K562 (cell line): Measurements from ENCODE around the gene TIMM50. TPM values are rescaled to one million over a fixed set of nuclear protein-coding genes. Genes with fewer than 3 reads are reported as not detected.
A peak's percentile ranks its signal among the peaks of the same experiment; 100 is the strongest.

Experiments
- ATAC-seq: fragments of 200-7000 bp; cut with Tn5 transposase; 3 replicates; pipeline ENCODE4 v1.9.1; 2020; ENCODE audit warnings: moderate library complexity
- BruUV-seq: library from RNA; stranded (reverse); fragments of 400-500 nt; replicated peaks from 2 replicates; lab custom pipeline; 2021; lab: Mats Ljungman, UMichigan
- CTCF ChIA-PET: fragments of 300-600 bp; formaldehyde crosslinking; extraction: SDS; loops from one replicate; lab custom pipeline; 2021; ENCODE audit warnings: low intra/inter-chr PET ratio; lab: Yijun Ruan, JAX
- POLR2A ChIA-PET: fragments of 300-600, 350-650 bp; sonication (Branson Sonifier 250); formaldehyde crosslinking; extraction: SDS; loops from one replicate; lab custom pipeline; 2021; ENCODE audit warnings: antibody characterized with exemption, inconsistent platforms; lab: Yijun Ruan, JAX
- DNase-seq, 4 experiments: peaks; one replicate each; pipeline versions ENCODE4 v3.0.0 to v3.0.0-alpha.2; 2011 to 2018; ENCODE audit warnings: low spot score in 3 of 4, mixed read lengths in 3 of 4; ENCODE audit errors: extremely low read depth in 1 of 4
- FAIRE-seq: peaks from 2 replicates; lab custom pipeline; 2011; peaks lifted over from hg19 to GRCh38; lab: Jason Lieb, UNC
- H2AFZ ChIP-seq: 2 replicates; pipeline ENCODE4 v1.6.0; 2011; ENCODE audit warnings: low read depth, low read length, control low read depth, inconsistent platforms
- H3K27ac ChIP-seq: fragments of 200-600 bp; 3 replicates; pipeline ENCODE4 v1.8.0; 2011; ENCODE audit warnings: low read depth, mild to moderate bottlenecking, control low read depth, inconsistent platforms, low read length, moderate library complexity, mixed read lengths; ENCODE audit errors: extremely low read depth
- H3K27me3 ChIP-seq, 2 experiments: fragments of 300-600 bp in 1 of 2; 2 replicates in 1 of 2; 3 replicates in 1 of 2; pipeline versions ENCODE4 v1.6.0 to v1.8.0; 2011; ENCODE audit warnings: inconsistent platforms in 2 of 2, low read length in 2 of 2, mild to moderate bottlenecking in 1 of 2, mixed read lengths in 1 of 2, moderate library complexity in 1 of 2; ENCODE audit not compliant: control insufficient read depth in 2 of 2, insufficient read depth in 2 of 2
- H3K36me3 ChIP-seq: fragments of 300-600 bp; 3 replicates; pipeline ENCODE4 v1.8.0; 2011; ENCODE audit warnings: mild to moderate bottlenecking, low read length, inconsistent platforms; ENCODE audit not compliant: control insufficient read depth, insufficient read depth
- H3K4me1 ChIP-seq, 2 experiments: fragments of 200-600 bp in 1 of 2; replicated peaks in 1 of 2; 2 replicates in 1 of 2; 3 replicates in 1 of 2; pipeline versions ENCODE4 v1.5.1 to v1.8.0; 2011; ENCODE audit warnings: inconsistent platforms in 2 of 2, low read length in 2 of 2, mild to moderate bottlenecking in 1 of 2, mixed read lengths in 1 of 2, moderate library complexity in 1 of 2; ENCODE audit not compliant: control insufficient read depth in 2 of 2, insufficient read depth in 2 of 2
- H3K4me2 ChIP-seq: 2 replicates; pipeline ENCODE4 v1.6.1; 2011; ENCODE audit warnings: low read length, control low read depth, inconsistent platforms, mixed read lengths; ENCODE audit not compliant: insufficient read depth
- H3K4me3 ChIP-seq: fragments of 200-600 bp; sonication (generic), shearing (Covaris generic); 2 replicates; pipeline ENCODE4 v1.5.1; 2016; ENCODE audit warnings: control low read depth, inconsistent platforms
- H3K79me2 ChIP-seq: fragments of 200-600 bp; 3 replicates; pipeline ENCODE4 v1.8.0; 2011; ENCODE audit warnings: low read length, inconsistent platforms; ENCODE audit not compliant: control insufficient read depth, insufficient read depth
- H3K9ac ChIP-seq, 2 experiments: 2 replicates each; pipeline versions ENCODE4 v1.6.0 to v1.6.1; 2011; ENCODE audit warnings: low read depth in 2 of 2, low read length in 2 of 2, control low read depth in 1 of 2, inconsistent platforms in 1 of 2, mild to moderate bottlenecking in 1 of 2, mixed read lengths in 1 of 2; ENCODE audit not compliant: insufficient read depth in 1 of 2
- H3K9me1 ChIP-seq: one replicate; pipeline ENCODE4 v1.6.0; 2011; ENCODE audit warnings: inconsistent platforms, mild to moderate bottlenecking, low read length, moderate library complexity; ENCODE audit not compliant: control insufficient read depth, insufficient read depth
- H3K9me3 ChIP-seq: replicated peaks from 2 replicates; pipeline ENCODE4 v1.5.1; 2011; ENCODE audit warnings: low read depth, low read length, inconsistent platforms; ENCODE audit not compliant: control insufficient read depth, insufficient read depth
- H4K20me1 ChIP-seq: replicated peaks from 2 replicates; pipeline ENCODE4 v1.6.1; 2011; ENCODE audit warnings: low read length, inconsistent platforms, mixed read lengths; ENCODE audit not compliant: control insufficient read depth, insufficient read depth
- HCFC1 ChIP-seq: IDR thresholded peaks from 2 replicates; pipeline ENCODE4 v1.6.1; 2012; ENCODE audit warnings: low read depth, low read length, improper control_type of control experiment
- NEUROD1 ChIP-seq: fragments of 150-350 bp; IDR thresholded peaks from 2 replicates; pipeline ENCODE4 v1.6.1; 2014; ENCODE audit warnings: borderline replicate concordance, low read length, low read depth; ENCODE audit not compliant: partially characterized antibody
- NR2C1 ChIP-seq, 2 experiments: fragments of 450-650 bp; IDR thresholded peaks; 2 replicates each; pipeline ENCODE4 v1.6.1; 2017; ENCODE audit warnings: mild to moderate bottlenecking in 2 of 2, antibody characterized with exemption in 1 of 2, inconsistent platforms in 1 of 2, missing compliant biosample characterization in 1 of 2, missing genetic modification characterization in 1 of 2
- NR3C1 ChIP-seq: sonication (generic); formaldehyde crosslinking; IDR thresholded peaks from 2 replicates; pipeline ENCODE4 v1.8.1; 2022; ENCODE audit warnings: missing genetic modification reagents
- POLR2G ChIP-seq: fragments of 200-400 bp; formaldehyde crosslinking; IDR thresholded peaks from 2 replicates; pipeline ENCODE4 v1.6.1; 2017; ENCODE audit warnings: low read depth, mild to moderate bottlenecking, antibody characterized with exemption, low read length, moderate library complexity
- RBFOX2 ChIP-seq: fragments of 200-400 bp; formaldehyde crosslinking; IDR thresholded peaks from 2 replicates; pipeline ENCODE4 v1.6.1; 2017; ENCODE audit warnings: low read depth, mild to moderate bottlenecking, low read length, moderate library complexity
- SRSF7 ChIP-seq: fragments of 200-400 bp; formaldehyde crosslinking; optimal IDR thresholded peaks from 2 replicates; pipeline ENCODE3; 2017; ENCODE audit warnings: mild to moderate bottlenecking, low read depth, low read length
- STAG1 ChIP-seq: sonication (generic); formaldehyde crosslinking; IDR thresholded peaks from 2 replicates; pipeline ENCODE4 v1.5.0; 2020; ENCODE audit warnings: missing genetic modification reagents, borderline replicate concordance
- TAF7 ChIP-seq: fragments of 450-650 bp; IDR thresholded peaks from 2 replicates; pipeline ENCODE4 v1.6.1; 2016; ENCODE audit warnings: missing genetic modification characterization, missing compliant biosample characterization
- UBTF ChIP-seq, 2 experiments: IDR thresholded peaks; 2 replicates each; pipeline ENCODE4 v1.6.1; 2012; ENCODE audit warnings: improper control_type of control experiment in 2 of 2, low read depth in 2 of 2, low read length in 2 of 2, borderline replicate concordance in 1 of 2
- ZBTB26 ChIP-seq: fragments of 450-650 bp; formaldehyde crosslinking; IDR thresholded peaks from 2 replicates; pipeline ENCODE4 v1.4.0; 2022; ENCODE audit warnings: missing genetic modification characterization
- ZBTB34 ChIP-seq: fragments of 250-450 bp; sonication (Bioruptor Pico); IDR thresholded peaks from 2 replicates; pipeline ENCODE4 v1.8.0; 2021; ENCODE audit warnings: mild to moderate bottlenecking, moderate library complexity
- ZNF224 ChIP-seq: sonication (generic); formaldehyde crosslinking; IDR thresholded peaks from 2 replicates; pipeline ENCODE4 v1.8.0; 2022; ENCODE audit warnings: mild to moderate bottlenecking, missing genetic modification reagents
- ZNF316 ChIP-seq: fragments of 450-650 bp; IDR thresholded peaks from 2 replicates; pipeline ENCODE4 v1.6.1; 2016
- ZNF717 ChIP-seq: fragments of 250-450 bp; sonication (Bioruptor Pico); IDR thresholded peaks from 2 replicates; pipeline ENCODE4 v1.5.0; 2021
- ZNF778 ChIP-seq: fragments of 450-650 bp; formaldehyde crosslinking; IDR thresholded peaks from 2 replicates; pipeline ENCODE4 v1.4.0; 2020; ENCODE audit warnings: mild to moderate bottlenecking, moderate library complexity
- WGBS: fragments of 100-300 bp; shearing (Covaris generic); methylation state at CpG from one replicate; pipeline ENCODE4 v1.1.6; 2016; ENCODE audit warnings: low coverage, mixed read lengths; ENCODE audit not compliant: insufficient coverage; ENCODE audit errors: missing lambda C conversion rate; 5-methylcytosine and 5-hydroxymethylcytosine counted together
- in situ Hi-C: fragments of 300-500 bp; cut with MboI; formaldehyde crosslinking; loops from 4 replicates; pipeline ENCODE4 v1.15.0; 2018; ENCODE audit warnings: inconsistent platforms, mixed read lengths
- intact Hi-C: fragments of 100-400 bp; cut with micrococcal nuclease; formaldehyde crosslinking; loops from 2 replicates; pipeline ENCODE4 v1.14.2; 2022
- polyA plus RNA-seq, 8 experiments: library from polyadenylated mRNA; depleted of rRNA in 4 of 8; stranded (reverse) in 5 of 8; unstranded in 3 of 8; fragments of >200 nt; fragmentation: Nextera tagmentation in 2 of 8; fragmentation: Illumina TruSeq in 1 of 8; extraction: Ambion mirVana in 2 of 8; extraction: Trizol in 1 of 8; gene quantifications; 2 replicates each; pipeline versions ENCODE4 v1.2.1 to v1.2.3, GENCODE V29; 2011 to 2014; ENCODE audit warnings: inconsistent platforms in 1 of 8, missing spikeins in 1 of 8
- total RNA-seq, 7 experiments: library from RNA; depleted of rRNA in 6 of 7; stranded (reverse); fragments of >200 nt in 6 of 7; fragmentation: Illumina TruSeq in 2 of 7; extraction: Trizol in 2 of 7; gene quantifications; 2 replicates each; pipeline versions ENCODE4 v1.2.1 to v1.2.3, GENCODE V29; 2011 to 2021; ENCODE audit warnings: low replicate concordance in 1 of 7

Gene TIMM50
- total and polyA plus RNA-seq, 9 of the 15 experiments (the other 6 are each of a cell fraction or from before 2014, with no cell fraction given) = 28.3 to 221 (median 170) TPM

- H4K20me1 ChIP-seq = no peaks in the 10 kb centered on the region
- H3K4me2 ChIP-seq = no peak overlapping the region
- intact Hi-C loops (no loop called here), in situ Hi-C loops (no loop called here)
- peak in 1 of 4 experiments; percentile 12 for DNase-seq
- no peak overlapping the region for H2AFZ ChIP-seq
- H3K36me3 ChIP-seq = peaks cover 68% of the 10 kb centered on the region
- H3K4me3 ChIP-seq = no peak overlapping the region
- H3K79me2 ChIP-seq = peaks cover 3% of the 10 kb centered on the region; the same call in 1 of the 3 replicates
- no peaks in the 10 kb centered on the region for H3K27me3 ChIP-seq
- no peak for FAIRE-seq
- H3K9me1 ChIP-seq = no peaks in the 10 kb centered on the region
- H3K4me1 ChIP-seq = peaks cover 0 to 3% of the 10 kb centered on the region in 2 experiments; a peak in 1 of 5 replicates
- 89% methylated on average over 10 of the region's 10 CpGs for WGBS
- H3K9ac ChIP-seq = no peak overlapping the region; a peak in 1 of 4 replicates
- no peaks in the 10 kb centered on the region for H3K9me3 ChIP-seq
- no peak overlapping the region for H3K27ac ChIP-seq
- TF ChIP-seq TAF7 = no peak
- TF ChIP-seq STAG1 = no peak
- no peak for TF ChIP-seq HCFC1
- no peak for TF ChIP-seq UBTF (IDR thresholded peaks at IDR 0.05; ENCODE audit: borderline replicate concordance in 1 of 2, low read depth in 2 of 2, low read length in 2 of 2)
- TF ChIP-seq ZNF316 = no peak
- no peak for TF ChIP-seq ZNF224 (CRISPR knock-in tag)
- TF ChIP-seq ZNF778 (CRISPR knock-in tag) = no peak
- TF ChIP-seq POLR2G = 0 out of 2 replicates have a peak, but pooled peaks have one; percentile 21
- TF ChIP-seq NR2C1 (IDR thresholded peaks at IDR 0.05) = no peak
- TF ChIP-seq NR2C1 (tag; IDR thresholded peaks at IDR 0.05) = no peak
- no peak for TF ChIP-seq SRSF7
- TF ChIP-seq ZBTB26 (CRISPR knock-in tag) = no peak
- TF ChIP-seq RBFOX2 = peak; percentile 53
- no peak for TF ChIP-seq NR3C1 (CRISPR knock-in tag)
- TF ChIP-seq ZNF717 (CRISPR knock-in tag) = no peak
- no peak for TF ChIP-seq NEUROD1
- no peak for TF ChIP-seq ZBTB34
- BruUV-seq = no TSS peak
- ChIA-PET POLR2A (interaction anchor here (0.6 to 0.7 kb wide), 2 partner anchors 23 to 36 kb away, joined by 3 read pairs; no protein-coding TSS in a partner anchor), CTCF (no interaction called here)
- ATAC-seq = no peak
These were observed 9.1 kb downstream of the TIMM50 start for GRCh38 chr19:39489756-39490155.
